Endodermal cell (in vitro differentiated cells): Measurements from ENCODE around the gene GRIP1. TPM values are rescaled to one million over a fixed set of nuclear protein-coding genes. Genes with fewer than 3 reads are reported as not detected.

Experiments
- DNase-seq: peaks from one replicate; pipeline ENCODE4 v3.0.0-alpha.2; 2017
- H3K27ac ChIP-seq: 2 replicates; pipeline ENCODE4 v1.5.1; 2013; ENCODE audit warnings: mild to moderate bottlenecking, low read depth, low read length, moderate library complexity
- H3K27me3 ChIP-seq: 2 replicates; pipeline ENCODE4 v1.6.1; 2013; ENCODE audit warnings: mild to moderate bottlenecking, low read length, moderate library complexity; ENCODE audit not compliant: insufficient read depth, control insufficient read depth, poor library complexity, severe bottlenecking
- H3K36me3 ChIP-seq: 2 replicates; pipeline ENCODE4 v1.7.0; 2013; ENCODE audit warnings: mild to moderate bottlenecking, low read length, moderate library complexity; ENCODE audit not compliant: control insufficient read depth, insufficient read depth
- H3K4me1 ChIP-seq: one replicate; pipeline ENCODE4 v1.7.0; 2013; ENCODE audit warnings: low read length; ENCODE audit not compliant: control insufficient read depth, insufficient read depth
- H3K4me3 ChIP-seq: 2 replicates; pipeline ENCODE4 v1.5.1; 2013; ENCODE audit warnings: mild to moderate bottlenecking, low read length, moderate library complexity
- H3K9ac ChIP-seq: 2 replicates; pipeline ENCODE4 v1.6.1; 2013; ENCODE audit warnings: mild to moderate bottlenecking, low read length, moderate library complexity; ENCODE audit not compliant: poor library complexity, severe bottlenecking; ENCODE audit errors: extremely low read depth
- H3K9me3 ChIP-seq: 2 replicates; pipeline ENCODE4 v1.6.1; 2013; ENCODE audit warnings: mild to moderate bottlenecking, low read length, moderate library complexity; ENCODE audit not compliant: control insufficient read depth
- H3K27ac Mint-ChIP-seq: 2 replicates; pipeline ENCODE4 v1.8.0; 2020; ENCODE audit warnings: mixed read lengths
- H3K27me3 Mint-ChIP-seq: 2 replicates; pipeline ENCODE4 v1.8.0; 2021; ENCODE audit warnings: mild to moderate bottlenecking, mixed read lengths; ENCODE audit not compliant: insufficient read depth
- H3K36me3 Mint-ChIP-seq: 2 replicates; pipeline ENCODE4 v1.8.0; 2020; ENCODE audit warnings: low read depth, mixed read lengths
- H3K4me1 Mint-ChIP-seq: 2 replicates; pipeline ENCODE4 v1.8.0; 2020; ENCODE audit warnings: mixed read lengths
- H3K4me3 Mint-ChIP-seq: 2 replicates; pipeline ENCODE4 v1.8.0; 2020; ENCODE audit warnings: mild to moderate bottlenecking, moderate library complexity, mixed read lengths
- H3K9me3 Mint-ChIP-seq: 2 replicates; pipeline ENCODE4 v1.8.0; 2020; ENCODE audit warnings: mild to moderate bottlenecking, mixed read lengths
- CTCF ChIP-seq: fragments of 200-600 bp; sonication (generic); conservative IDR thresholded peaks from 2 replicates; pipeline ENCODE4 v1.5.0; 2021; ENCODE audit warnings: antibody characterized with exemption, mild to moderate bottlenecking
- WGBS, 2 experiments: methylation state at CpG; one replicate each; pipeline versions ENCODE4 v1.1.5 to v1.1.7; 2013; ENCODE audit warnings: missing lambda C conversion rate in 2 of 2, mixed read lengths in 1 of 2; ENCODE audit not compliant: insufficient coverage in 1 of 2, insufficient read length in 1 of 2; 5-methylcytosine and 5-hydroxymethylcytosine counted together
- total RNA-seq, 2 donors: library from RNA; stranded (reverse); fragmentation: NEBNext Ultra II Directional in 1 of 2; extraction: Animal tissue kit (Norgen Biotek cat#: 25700) in 1 of 2; gene quantifications; 2 replicates in 1 of 2; 3 replicates in 1 of 2; pipeline ENCODE4 v1.2.1, GENCODE V29; 2021

GRIP1 gene
- total RNA-seq, 2 donors from 2014 or later: 41.0 to 47.6 TPM

- no peaks in the 10 kb centered on the region for H3K27me3 ChIP-seq
- Mint-ChIP-seq H3K36me3 (no peaks in the 10 kb centered on the region), H3K4me1 (no peaks in the 10 kb centered on the region), H3K27ac (no peak overlapping the region), H3K9me3 (no peaks in the 10 kb centered on the region), H3K27me3 (no peaks in the 10 kb centered on the region), H3K4me3 (no peak overlapping the region)
- H3K9ac ChIP-seq: no peak overlapping the region
- WGBS, 2 experiments: 98 to 100% methylated on average over 2 of the region's 3 CpGs
- TF ChIP-seq CTCF: no peak
- no peaks in the 10 kb centered on the region for H3K36me3 ChIP-seq
- no peak overlapping the region for H3K4me3 ChIP-seq
- H3K9me3 ChIP-seq: no peaks in the 10 kb centered on the region
- DNase-seq: no peak
- H3K4me1 ChIP-seq: no peaks in the 10 kb centered on the region
- H3K27ac ChIP-seq: no peak overlapping the region
Observed at GRCh38 chr12:66713984-66714383, 35.1 kb upstream of the GRIP1 start.

- no peak for DNase-seq
- Mint-ChIP-seq H3K9me3 (peaks cover 12% of the 10 kb centered on the region), H3K27ac (no peak overlapping the region), H3K27me3 (no peaks in the 10 kb centered on the region), H3K4me3 (no peak overlapping the region), H3K36me3 (no peaks in the 10 kb centered on the region), H3K4me1 (no peaks in the 10 kb centered on the region)
- no peak overlapping the region for H3K4me3 ChIP-seq
- H3K9me3 ChIP-seq: peaks cover 6% of the 10 kb centered on the region
- no peaks in the 10 kb centered on the region for H3K36me3 ChIP-seq
- H3K9ac ChIP-seq: no peak overlapping the region
- WGBS, 2 experiments: 100% methylated on average over 2 of the region's 2 CpGs; no CpG with 5 or more reads in 1 of the 2 experiments
- no peak overlapping the region for H3K27ac ChIP-seq
- H3K4me1 ChIP-seq: no peaks in the 10 kb centered on the region
- H3K27me3 ChIP-seq: no peaks in the 10 kb centered on the region
- TF ChIP-seq CTCF: no peak
Observed at GRCh38 chr12:66709893-66710292, 31.0 kb upstream of the GRIP1 start.

GRCh38 chr12:66709457-66709773 is 30.5 kb upstream of the GRIP1 start:
- no peak for TF ChIP-seq CTCF
- Mint-ChIP-seq H3K4me1 (no peaks in the 10 kb centered on the region), H3K4me3 (no peak overlapping the region), H3K9me3 (peaks cover 12% of the 10 kb centered on the region), H3K27me3 (no peaks in the 10 kb centered on the region), H3K27ac (no peak overlapping the region), H3K36me3 (no peaks in the 10 kb centered on the region)
- H3K27ac ChIP-seq: no peak overlapping the region
- 85% methylated on average over 1 of the region's 1 CpG; no CpG with 5 or more reads in 1 of the 2 experiments for WGBS, 2 experiments
- peaks cover 6% of the 10 kb centered on the region for H3K9me3 ChIP-seq
- no peak for DNase-seq
- H3K36me3 ChIP-seq: no peaks in the 10 kb centered on the region
- no peaks in the 10 kb centered on the region for H3K4me1 ChIP-seq
- no peak overlapping the region for H3K9ac ChIP-seq
- H3K27me3 ChIP-seq: no peaks in the 10 kb centered on the region
- H3K4me3 ChIP-seq: no peak overlapping the region
